H1 (cell line): ENCODE measurements around the gene CP. TPM values are rescaled to one million over a fixed set of nuclear protein-coding genes. Genes with fewer than 3 reads are reported as not detected.

Source experiments
- CTCF ChIA-PET: fragments of 300-600 bp; sonication (Branson Sonifier 250); formaldehyde crosslinking; loops from one replicate; lab custom pipeline; 2021; ENCODE audit not compliant: partially characterized antibody; lab: Charles Lee
- POLR2A ChIA-PET: fragments of 300-600 bp; sonication (Branson Sonifier 250); formaldehyde crosslinking; loops from one replicate; lab custom pipeline; 2021; ENCODE audit warnings: inconsistent platforms; ENCODE audit not compliant: partially characterized antibody; lab: Charles Lee
- DNase-seq, 2 experiments: peaks; one replicate each; pipeline versions ENCODE4 v3.0.0 to v3.0.0-alpha.2; 2010 to 2022; ENCODE audit warnings: low spot score in 2 of 2, low read depth in 1 of 2, mixed read lengths in 1 of 2
- FAIRE-seq: peaks from 2 replicates; lab custom pipeline; 2011; peaks lifted over from hg19 to GRCh38; lab: Jason Lieb, UNC
- H2AFZ ChIP-seq: 2 replicates; pipeline ENCODE4 v1.8.1; 2012; ENCODE audit warnings: low read length, inconsistent platforms
- H2AK5ac ChIP-seq: 2 replicates; pipeline ENCODE4 v1.6.1; 2013; ENCODE audit warnings: low read depth, low read length
- H2BK120ac ChIP-seq: replicated peaks from 2 replicates; pipeline ENCODE3; 2013; ENCODE audit warnings: low read depth, low read length, inconsistent platforms
- H2BK12ac ChIP-seq: 2 replicates; pipeline ENCODE4 v1.6.1; 2013; ENCODE audit warnings: low read depth, low read length
- H2BK15ac ChIP-seq: 2 replicates; pipeline ENCODE4 v1.6.1; 2013; ENCODE audit warnings: low read length
- H2BK20ac ChIP-seq: 2 replicates; pipeline ENCODE4 v1.6.1; 2013; ENCODE audit warnings: low read length
- H2BK5ac ChIP-seq: 2 replicates; pipeline ENCODE4 v1.6.1; 2013; ENCODE audit warnings: low read depth, low read length
- H3K14ac ChIP-seq: 2 replicates; pipeline ENCODE4 v1.6.1; 2013; ENCODE audit warnings: inconsistent platforms; ENCODE audit not compliant: insufficient read length
- H3K18ac ChIP-seq: 2 replicates; pipeline ENCODE4 v1.6.1; 2013; ENCODE audit warnings: low read length; ENCODE audit errors: extremely low read depth
- H3K23ac ChIP-seq: 2 replicates; pipeline ENCODE4 v1.6.1; 2013; ENCODE audit warnings: inconsistent platforms; ENCODE audit not compliant: insufficient read length
- H3K23me2 ChIP-seq: 2 replicates; pipeline ENCODE4 v1.6.1; 2013; ENCODE audit warnings: low read depth, low read length
- H3K27ac ChIP-seq: 2 replicates; pipeline ENCODE4 v1.6.1; 2011; ENCODE audit warnings: low read depth, low read length, inconsistent platforms
- H3K27me3 ChIP-seq, 4 experiments: replicated peaks in 1 of 4; 1 replicate in 1 of 4; 2 replicates in 3 of 4; pipeline versions ENCODE4 v1.6.1 to v1.8.1; 2011 to 2013; ENCODE audit warnings: low read length in 3 of 4, mild to moderate bottlenecking in 3 of 4, inconsistent platforms in 2 of 4, mixed read lengths in 2 of 4, moderate library complexity in 1 of 4; ENCODE audit not compliant: control insufficient read depth in 3 of 4, insufficient read depth in 3 of 4; ENCODE audit errors: extremely low read depth in 1 of 4
- H3K36me3 ChIP-seq, 4 experiments: 2 replicates each; pipeline versions ENCODE4 v1.6.1 to v1.8.1; 2011 to 2013; ENCODE audit warnings: mild to moderate bottlenecking in 4 of 4, low read length in 3 of 4, moderate library complexity in 2 of 4, control low read depth in 1 of 4, inconsistent platforms in 1 of 4; ENCODE audit not compliant: insufficient read depth in 4 of 4, control insufficient read depth in 2 of 4
- H3K4ac ChIP-seq: replicated peaks from 2 replicates; pipeline ENCODE3; 2013; ENCODE audit warnings: low read length, low read depth, mixed read lengths, inconsistent platforms; ENCODE audit not compliant: insufficient read length
- H3K4me1 ChIP-seq, 4 experiments: replicated peaks in 1 of 4; 1 replicate in 1 of 4; 2 replicates in 3 of 4; pipeline versions ENCODE4 v1.6.1 to v1.8.1; 2011 to 2013; ENCODE audit warnings: low read length in 3 of 4, inconsistent platforms in 2 of 4, mixed read lengths in 1 of 4; ENCODE audit not compliant: insufficient read depth in 4 of 4, control insufficient read depth in 3 of 4
- H3K4me2 ChIP-seq, 2 experiments: 2 replicates each; pipeline versions ENCODE4 v1.6.1 to v1.8.1; 2011 to 2013; ENCODE audit warnings: low read depth in 2 of 2, low read length in 2 of 2, control low read depth in 1 of 2, inconsistent platforms in 1 of 2, mild to moderate bottlenecking in 1 of 2; ENCODE audit not compliant: insufficient read depth in 1 of 2
- H3K4me3 ChIP-seq, 4 experiments: fragments of 200-600, 300-600 bp in 1 of 4; sonication (generic), shearing (Covaris generic), sonication (Bioruptor Twin) in 1 of 4; 2 replicates each; pipeline versions ENCODE4 v1.5.1 to v1.8.1; 2011 to 2016; ENCODE audit warnings: low read length in 4 of 4, low read depth in 3 of 4, control low read depth in 2 of 4, inconsistent platforms in 2 of 4, mild to moderate bottlenecking in 2 of 4, mixed read lengths in 1 of 4, moderate library complexity in 1 of 4; ENCODE audit not compliant: insufficient read depth in 2 of 4; ENCODE audit errors: extremely low read depth in 1 of 4
- H3K56ac ChIP-seq: replicated peaks from 2 replicates; pipeline ENCODE3; 2013; ENCODE audit warnings: low read depth, mild to moderate bottlenecking, mixed read lengths, low read length, inconsistent platforms; ENCODE audit not compliant: insufficient read length
- H3K79me1 ChIP-seq: 2 replicates; pipeline ENCODE4 v1.6.1; 2013; ENCODE audit warnings: low read depth, low read length, control low read depth
- H3K79me2 ChIP-seq, 2 experiments: 2 replicates each; pipeline versions ENCODE4 v1.6.1 to v1.8.1; 2012 to 2013; ENCODE audit warnings: low read length in 2 of 2, mild to moderate bottlenecking in 2 of 2, inconsistent platforms in 1 of 2; ENCODE audit not compliant: insufficient read depth in 2 of 2, control insufficient read depth in 1 of 2
- H3K9ac ChIP-seq, 4 experiments: replicated peaks in 1 of 4; 1 replicate in 1 of 4; 2 replicates in 3 of 4; pipeline versions ENCODE4 v1.6.1 to v1.8.1; 2011 to 2013; ENCODE audit warnings: low read depth in 3 of 4, low read length in 3 of 4, control low read depth in 2 of 4, mild to moderate bottlenecking in 2 of 4, moderate library complexity in 2 of 4, inconsistent platforms in 1 of 4; ENCODE audit errors: extremely low read depth in 1 of 4
- H3K9me3 ChIP-seq, 2 experiments: 2 replicates each; pipeline versions ENCODE4 v1.6.1 to v1.8.1; 2012 to 2013; ENCODE audit warnings: mild to moderate bottlenecking in 2 of 2, moderate library complexity in 2 of 2, control low read depth in 1 of 2, inconsistent platforms in 1 of 2, low read depth in 1 of 2, low read length in 1 of 2, mixed read lengths in 1 of 2; ENCODE audit not compliant: insufficient read depth in 2 of 2
- H4K20me1 ChIP-seq, 2 experiments: replicated peaks in 1 of 2; 2 replicates each; pipeline versions ENCODE3 to v1.8.1; 2011 to 2013; ENCODE audit warnings: inconsistent platforms in 2 of 2, low read length in 2 of 2, mild to moderate bottlenecking in 1 of 2; ENCODE audit not compliant: insufficient read depth in 2 of 2, control insufficient read depth in 1 of 2
- H4K5ac ChIP-seq: 2 replicates; pipeline ENCODE4 v1.6.1; 2013; ENCODE audit warnings: low read length, low read depth, mixed read lengths, inconsistent platforms; ENCODE audit not compliant: insufficient read length
- H4K8ac ChIP-seq: 2 replicates; pipeline ENCODE4 v1.8.0; 2013; ENCODE audit warnings: mild to moderate bottlenecking, moderate library complexity, low read length, inconsistent platforms; ENCODE audit not compliant: insufficient read depth; ENCODE audit errors: extremely low read depth
- H4K91ac ChIP-seq: replicated peaks from 2 replicates; pipeline ENCODE3; 2013; ENCODE audit warnings: low read length, mixed read lengths, inconsistent platforms; ENCODE audit not compliant: insufficient read length
- JUND ChIP-seq: IDR thresholded peaks from 2 replicates; pipeline ENCODE4 v1.6.1; 2011; ENCODE audit warnings: mild to moderate bottlenecking, improper control_type of control experiment, low read length
- TCF12 ChIP-seq: IDR thresholded peaks from 2 replicates; pipeline ENCODE4 v1.6.1; 2011; ENCODE audit warnings: low read depth, mild to moderate bottlenecking, low read length
- WGBS, 2 experiments: shearing (Covaris generic) in 1 of 2; methylation state at CpG; one replicate each; pipeline versions ENCODE4 v1.1.6 to v1.1.7; 2013 to 2015; ENCODE audit warnings: low lambda C conversion rate in 2 of 2, mixed read lengths in 2 of 2, inconsistent platforms in 1 of 2, low coverage in 1 of 2, missing lambda C conversion rate in 1 of 2; ENCODE audit not compliant: insufficient replicate concordance in 2 of 2, insufficient coverage in 1 of 2, insufficient read length in 1 of 2; ENCODE audit errors: extremely low coverage in 1 of 2, missing lambda C conversion rate in 1 of 2; 5-methylcytosine and 5-hydroxymethylcytosine counted together
- polyA plus RNA-seq, 7 experiments: library from polyadenylated mRNA; depleted of rRNA in 3 of 7; stranded (reverse) in 5 of 7; unstranded in 2 of 7; fragments of >200 nt in 5 of 7; fragments of 200-250 nt in 2 of 7; gene quantifications; 1 replicate in 5 of 7; 2 replicates in 1 of 7; 4 replicates in 1 of 7; pipeline versions ENCODE4 v1.2.1 to v1.2.3, GENCODE V29; 2011 to 2013; ENCODE audit warnings: missing spikeins in 2 of 7, mixed read lengths in 2 of 7
- total RNA-seq: library from RNA; stranded (reverse); fragmentation: NEBNext Ultra II Directional; extraction: Animal tissue kit (Norgen Biotek cat#: 25700); gene quantifications from 2 replicates; pipeline ENCODE4 v1.2.1, GENCODE V29; 2021

Gene CP
- total and polyA plus RNA-seq, 2 of the 8 experiments (the other 6 are each of a cell fraction or from before 2014, with no cell fraction given), result 0.32 to 2.6 TPM

GRCh38 chr3:149216193-149216869 lies 5.3 kb downstream of the CP start:
- no peak overlapping the region for H3K27ac ChIP-seq
- CTCF ChIA-PET, result interaction anchor here (0.6 to 1.4 kb wide), 2 partner anchors 272 to 355 kb away, joined by 3 read pairs; no protein-coding TSS in a partner anchor
- TF ChIP-seq TCF12 (no peak), JUND (no peak)

More at GRCh38 chr3:149216193-149216869, 5.3 kb downstream of the CP start:
- no peak overlapping the region for H2BK5ac ChIP-seq
- H3K14ac ChIP-seq, result no peak overlapping the region
- 0 out of 2 replicates have a peak overlapping the region, but pooled peaks have one; percentile 24 for H2AFZ ChIP-seq
- H3K23ac ChIP-seq, result no peak overlapping the region
- no peaks in the 10 kb centered on the region for H4K20me1 ChIP-seq
- DNase-seq, result no peak
- H3K79me2 ChIP-seq, result no peaks in the 10 kb centered on the region
- H3K23me2 ChIP-seq, result no peaks in the 10 kb centered on the region
- no peaks in the 10 kb centered on the region for H3K79me1 ChIP-seq
- H2BK20ac ChIP-seq, result no peak overlapping the region
- H3K4me2 ChIP-seq, result no peak overlapping the region
- H3K36me3 ChIP-seq, result no peaks in the 10 kb centered on the region; a peak in 2 of 8 replicates
- no peak overlapping the region for H2BK15ac ChIP-seq
- H3K18ac ChIP-seq, result no peak overlapping the region
- H2BK12ac ChIP-seq, result no peak overlapping the region
- POLR2A ChIA-PET, result interaction anchor here (1.9 kb wide), 1 partner anchor 19 kb away, joined by 7 read pairs; no protein-coding TSS in a partner anchor
- 94% methylated on average over 4 of the region's 4 CpGs; no CpG with 5 or more reads in 1 of the 2 experiments for WGBS, 2 experiments
- no peak overlapping the region for H2AK5ac ChIP-seq
- no peak overlapping the region for H2BK120ac ChIP-seq
- H3K56ac ChIP-seq, result no peak overlapping the region
- H3K9ac ChIP-seq, result no peak overlapping the region
- H3K4me3 ChIP-seq, result no peak overlapping the region
- no peak overlapping the region for H4K8ac ChIP-seq
- H3K27me3 ChIP-seq, result no peaks in the 10 kb centered on the region
- H3K4ac ChIP-seq, result no peak overlapping the region
- H3K4me1 ChIP-seq, result peaks cover 0 to 3% (median 0%) of the 10 kb centered on the region in 4 experiments; a peak in 1 of 7 replicates
- no peak overlapping the region for H4K5ac ChIP-seq
- H4K91ac ChIP-seq, result no peak overlapping the region
- no peak for FAIRE-seq
- no peaks in the 10 kb centered on the region for H3K9me3 ChIP-seq
